PC-9 (cell line): Measurements from ENCODE around the gene SBNO2. TPM values are rescaled to one million over a fixed set of nuclear protein-coding genes. Genes with fewer than 3 reads are reported as not detected.

ENCODE experiments used
- BruUV-seq: library from RNA; stranded (reverse); fragments of 400-500 nt; replicated peaks from 2 replicates; lab custom pipeline; 2021; lab: Mats Ljungman, UMichigan
- CTCF ChIA-PET: fragments of 300-600 bp; sonication (Branson Sonifier 250); formaldehyde crosslinking; loops from one replicate; lab custom pipeline; 2022; ENCODE audit warnings: antibody characterized with exemption; lab: Charles Lee
- POLR2A ChIA-PET: fragments of 300-600 bp; sonication (Branson Sonifier 250); formaldehyde crosslinking; loops from one replicate; lab custom pipeline; 2022; ENCODE audit warnings: antibody characterized with exemption; ENCODE audit not compliant: unreplicated experiment; lab: Charles Lee
- DNase-seq, 2 experiments: peaks; one replicate each; pipeline versions ENCODE4 v3.0.0 to v3.0.0-alpha.2; 2015 to 2022; ENCODE audit warnings: mixed read lengths in 1 of 2
- H2AFZ ChIP-seq: fragments of 200-600 bp; sonication (generic); 2 replicates; pipeline ENCODE4 v1.8.1; 2017; ENCODE audit warnings: antibody characterized with exemption
- H3F3A ChIP-seq: fragments of 200-600 bp; sonication (generic); 2 replicates; pipeline ENCODE4 v1.8.1; 2017; ENCODE audit warnings: antibody characterized with exemption, mild to moderate bottlenecking, low read depth; ENCODE audit not compliant: insufficient read depth
- H3K27ac ChIP-seq: fragments of 200-600 bp; sonication (generic); 2 replicates; pipeline ENCODE4 v1.6.1; 2016; ENCODE audit warnings: mixed run types
- H3K27me3 ChIP-seq: fragments of 200-600 bp; sonication (generic); 2 replicates; pipeline ENCODE4 v1.6.1; 2016; ENCODE audit warnings: low read depth, mixed run types; ENCODE audit not compliant: insufficient read depth
- H3K36me3 ChIP-seq: fragments of 200-600 bp; sonication (generic); 2 replicates; pipeline ENCODE4 v1.6.1; 2016; ENCODE audit warnings: low read depth, mixed run types
- H3K4me1 ChIP-seq: fragments of 200-600 bp; sonication (generic); replicated peaks from 2 replicates; pipeline ENCODE4 v1.6.1; 2016; ENCODE audit warnings: mixed run types; ENCODE audit not compliant: insufficient read depth
- H3K4me2 ChIP-seq: fragments of 200-600 bp; sonication (generic); 2 replicates; pipeline ENCODE4 v1.6.1; 2017; ENCODE audit warnings: mixed run types
- H3K4me3 ChIP-seq: fragments of 200-600 bp; sonication (generic); 2 replicates; pipeline ENCODE4 v1.6.1; 2016; ENCODE audit warnings: mixed run types
- H3K79me2 ChIP-seq: fragments of 200-600 bp; sonication (generic); 2 replicates; pipeline ENCODE4 v1.6.1; 2017; ENCODE audit warnings: low read depth, mixed run types
- H3K9me2 ChIP-seq: fragments of 200-600 bp; sonication (generic); 2 replicates; pipeline ENCODE4 v1.8.1; 2017; ENCODE audit warnings: mild to moderate bottlenecking; ENCODE audit not compliant: insufficient read depth
- H3K9me3 ChIP-seq: fragments of 200-600 bp; sonication (generic); 2 replicates; pipeline ENCODE4 v1.8.1; 2016; ENCODE audit warnings: low read depth; ENCODE audit not compliant: insufficient read depth
- H4K20me1 ChIP-seq: fragments of 200-600 bp; sonication (generic); 2 replicates; pipeline ENCODE4 v1.8.1; 2017; ENCODE audit not compliant: insufficient read depth
- CTCF ChIP-seq: fragments of 200-600 bp; sonication (generic); conservative IDR thresholded peaks from 2 replicates; pipeline ENCODE4 v1.6.1; 2017; ENCODE audit warnings: mixed run types, antibody characterized with exemption, mild to moderate bottlenecking, moderate library complexity
- EZH2 ChIP-seq: fragments of 200-600 bp; sonication (generic); IDR thresholded peaks from 2 replicates; pipeline ENCODE4 v1.8.0; 2017; ENCODE audit warnings: antibody characterized with exemption, low read depth
- intact Hi-C: fragments of 100-400 bp; cut with micrococcal nuclease; formaldehyde crosslinking; loops from one replicate; pipeline ENCODE4 v1.10.0; 2022; ENCODE audit not compliant: unreplicated experiment
- total RNA-seq: library from RNA; stranded (reverse); gene quantifications from 2 replicates; pipeline ENCODE4 v1.2.3, GENCODE V29; 2021

Gene SBNO2
- total RNA-seq, 1 experiment from 2014 or later: 82.4 TPM

GRCh38 chr19:1136201-1136600, 37.9 kb downstream of the SBNO2 start:
- no TSS peak for BruUV-seq
- Histone ChIP-seq H3K4me2 (no peak overlapping the region), H3K4me3 (no peak overlapping the region), H3K79me2 (peaks cover 26% of the 10 kb centered on the region), H3K4me1 (no peaks in the 10 kb centered on the region), H3K9me3 (no peaks in the 10 kb centered on the region), H3K27ac (no peak overlapping the region), H4K20me1 (peaks cover 33% of the 10 kb centered on the region), H3K9me2 (no peaks in the 10 kb centered on the region), H2AFZ (no peak overlapping the region), H3K36me3 (no peaks in the 10 kb centered on the region), H3K27me3 (no peaks in the 10 kb centered on the region), H3F3A (peaks cover 14% of the 10 kb centered on the region; the same call in 1 of the 2 replicates)
- ChIA-PET POLR2A (no interaction called here), CTCF (no interaction called here)
- DNase-seq: no peak
- no peak for TF ChIP-seq EZH2
- no peak for TF ChIP-seq CTCF
- intact Hi-C loops: no loop called here

GRCh38 chr19:1135454-1135853, 38.6 kb downstream of the SBNO2 start:
- H3K27ac ChIP-seq: no peak overlapping the region
- H2AFZ ChIP-seq: no peak overlapping the region
- no peaks in the 10 kb centered on the region for H3K27me3 ChIP-seq
- peaks cover 16% of the 10 kb centered on the region; the same call in 1 of the 2 replicates for H3F3A ChIP-seq
- H3K9me2 ChIP-seq: no peaks in the 10 kb centered on the region
- intact Hi-C loops: no loop called here
- no peaks in the 10 kb centered on the region for H3K36me3 ChIP-seq
- TF ChIP-seq CTCF (no peak), EZH2 (no peak)
- H3K4me1 ChIP-seq: no peaks in the 10 kb centered on the region
- peaks cover 26% of the 10 kb centered on the region for H3K79me2 ChIP-seq
- no peak overlapping the region for H3K4me2 ChIP-seq
- no TSS peak for BruUV-seq
- no peak overlapping the region for H3K4me3 ChIP-seq
- ChIA-PET CTCF (interaction anchor here (0.7 kb wide), 1 partner anchor 89 kb away, joined by 5 read pairs; no protein-coding TSS in a partner anchor), POLR2A (no interaction called here)
- H4K20me1 ChIP-seq: peaks cover 39% of the 10 kb centered on the region
- no peak for DNase-seq
- H3K9me3 ChIP-seq: no peaks in the 10 kb centered on the region

GRCh38 chr19:1134431-1134830, 39.6 kb downstream of the SBNO2 start:
- H3K9me3 ChIP-seq: no peaks in the 10 kb centered on the region
- H2AFZ ChIP-seq: no peak overlapping the region
- no peaks in the 10 kb centered on the region for H3K4me1 ChIP-seq
- peaks cover 46% of the 10 kb centered on the region for H4K20me1 ChIP-seq
- POLR2A ChIA-PET: no interaction called here
- peaks cover 26% of the 10 kb centered on the region for H3K79me2 ChIP-seq
- no peak for TF ChIP-seq EZH2
- no peak for TF ChIP-seq CTCF
- DNase-seq: no peak
- no peak overlapping the region for H3K27ac ChIP-seq
- no peak overlapping the region for H3K4me2 ChIP-seq
- no TSS peak for BruUV-seq
- no peaks in the 10 kb centered on the region for H3K36me3 ChIP-seq
- H3F3A ChIP-seq: peaks cover 17% of the 10 kb centered on the region; the same call in 1 of the 2 replicates
- H3K27me3 ChIP-seq: no peaks in the 10 kb centered on the region
- H3K9me2 ChIP-seq: no peaks in the 10 kb centered on the region
- intact Hi-C loops: loop anchor here (5.0 kb wide), 1 partner anchor 37 kb away; the partner anchor contains the start of gene POLR2E
- CTCF ChIA-PET: no interaction called here
- no peak overlapping the region for H3K4me3 ChIP-seq
